ENCODE results near the gene XK. TPM values are rescaled to one million over a fixed set of nuclear protein-coding genes. Genes with fewer than 3 reads are reported as not detected.

The XK gene
- total and polyA plus RNA-seq, 2 of the 4 experiments (the other 2 are of a cell fraction): under 0.01 to 0.02 TPM

GRCh38 chrX:37662181-37662580 is 23.4 kb upstream of the XK start:
- no peak overlapping the region for H4K8ac ChIP-seq (ENCODE audit: low read depth in 2 of 2, low read length in 2 of 2)
- POLR2A ChIA-PET (ENCODE audit: unreplicated experiment): no interaction called here
- H3K18ac ChIP-seq (ENCODE audit: low read depth, low read length): no peak overlapping the region
- no peak for ATAC-seq (ENCODE audit: low read depth)
- no peak overlapping the region for H3K27ac ChIP-seq (ENCODE audit: insufficient read depth, low read length)
- H2BK120ac ChIP-seq (ENCODE audit: low read depth, low read length): no peak overlapping the region
- no peak overlapping the region for H2AK5ac ChIP-seq (ENCODE audit: low read depth, low read length)
- no peaks in the 10 kb centered on the region for H3K4me1 ChIP-seq (ENCODE audit: control insufficient read depth, insufficient read depth, low read length)
- TF ChIP-seq MXI1 (IDR thresholded peaks at IDR 0.05; ENCODE audit: borderline replicate concordance, low read depth, low read length): no peak
- no peak for TF ChIP-seq USF2 (IDR thresholded peaks at IDR 0.05; ENCODE audit: low read depth, low read length)
- no peak for TF ChIP-seq CHD1 (IDR thresholded peaks at IDR 0.05; ENCODE audit: low read depth, low read length)
- no peak for TF ChIP-seq ELK1 (IDR thresholded peaks at IDR 0.05; ENCODE audit: borderline replicate concordance, low read depth, low read length)
- TF ChIP-seq RFX5 (IDR thresholded peaks at IDR 0.05; ENCODE audit: low read depth, low read length): no peak
- no peak for TF ChIP-seq BHLHE40 (IDR thresholded peaks at IDR 0.05; ENCODE audit: low read depth, low read length)
- no peak for TF ChIP-seq MAFK (IDR thresholded peaks at IDR 0.05; ENCODE audit: low read depth, low read length)
- no peak for TF ChIP-seq MAZ (IDR thresholded peaks at IDR 0.05; ENCODE audit: borderline replicate concordance, low read depth, low read length)
- TF ChIP-seq RCOR1 (IDR thresholded peaks at IDR 0.05; ENCODE audit: insufficient replicate concordance, low read length): no peak
- TF ChIP-seq CTCF (conservative IDR thresholded peaks at IDR 0.05; ENCODE audit: low read depth, low read length): no peak
- TF ChIP-seq SMC3 (IDR thresholded peaks at IDR 0.05; ENCODE audit: low read depth, low read length): no peak
- TF ChIP-seq FOS (IDR thresholded peaks at IDR 0.05; ENCODE audit: low read depth, low read length): no peak
- no peak for TF ChIP-seq NFE2L2 (IDR thresholded peaks at IDR 0.05; ENCODE audit: low read depth, low read length)
- TF ChIP-seq CEBPB (IDR thresholded peaks at IDR 0.05; ENCODE audit: low read depth, low read length): no peak
- TF ChIP-seq POLR2A (IDR thresholded peaks at IDR 0.05; ENCODE audit: low read depth, low read length): no peak
- TF ChIP-seq RAD21 (IDR thresholded peaks at IDR 0.05; ENCODE audit: low read length): no peak
- no peak overlapping the region for H3K4me2 ChIP-seq (ENCODE audit: low read depth, low read length)
- no peak overlapping the region for H4K5ac ChIP-seq (ENCODE audit: low read depth, low read length)
- H2BK5ac ChIP-seq (ENCODE audit: low read depth, low read length, poor library complexity, severe bottlenecking): no peak overlapping the region
- CTCF ChIA-PET: interaction anchor here (0.6 kb wide), 1 partner anchor 16 kb away, joined by 3 read pairs; no protein-coding TSS in a partner anchor
- H3K27me3 ChIP-seq (ENCODE audit: control insufficient read depth, insufficient read depth, low read length): peaks cover 2% of the 10 kb centered on the region
- no peaks in the 10 kb centered on the region for H3K9me3 ChIP-seq (ENCODE audit: control insufficient read depth, insufficient read depth, low read length)
- no peak overlapping the region for H2AK9ac ChIP-seq (replicated peaks; ENCODE audit: low read depth, low read length, poor library complexity)
- intact Hi-C loops (cut with micrococcal nuclease): no loop called here
- 53% methylated on average over 3 of the region's 4 CpGs; no CpG with 5 or more reads in 1 of the 2 experiments for WGBS, 2 experiments (ENCODE audit: extremely low coverage in 2 of 2, insufficient read length in 1 of 2)
- H4K20me1 ChIP-seq (ENCODE audit: insufficient read depth, low read length): no peaks in the 10 kb centered on the region
- DNase-seq: no peak
- H3K36me3 ChIP-seq (ENCODE audit: control insufficient read depth, insufficient read depth, low read length): no peaks in the 10 kb centered on the region
- no peak overlapping the region for H2AFZ ChIP-seq (replicated peaks; ENCODE audit: low read length, poor library complexity)
- in situ Hi-C loops (cut with MboI; ENCODE audit: low sequenced_read_pairs): no loop called here
- H3K23ac ChIP-seq (ENCODE audit: low read depth, low read length): no peak overlapping the region
- H2BK20ac ChIP-seq (ENCODE audit: low read depth, low read length): no peak overlapping the region
- dilution Hi-C loops (cut with HindIII; ENCODE audit: low sequenced_read_pairs, unreplicated experiment): no loop called here
- no peak overlapping the region for H3K4me3 ChIP-seq (ENCODE audit: insufficient read depth, low read depth, low read length)
- H3K9me1 ChIP-seq (ENCODE audit: insufficient read depth, low read length): no peaks in the 10 kb centered on the region
- H3K56ac ChIP-seq (ENCODE audit: extremely low read depth, insufficient read depth, low read length): no peak overlapping the region
- H3K4ac ChIP-seq (ENCODE audit: low read depth, low read length): no peak overlapping the region
- no peaks in the 10 kb centered on the region for H3K79me1 ChIP-seq (ENCODE audit: low read depth in 1 of 2, low read length in 2 of 2)
- H3K14ac ChIP-seq (replicated peaks; ENCODE audit: low read depth, low read length): no peak overlapping the region
- no TSS peak for BruUV-seq (replicated peaks)
- H3K9ac ChIP-seq (ENCODE audit: low read depth, low read length): no peak overlapping the region
- no peak overlapping the region for H2BK15ac ChIP-seq (ENCODE audit: low read depth, low read length)
- no peak overlapping the region for H4K91ac ChIP-seq (ENCODE audit: insufficient read depth, low read depth, low read length)
